Stimulated activated CD4-positive, alpha-beta T cell treated with anti-CD3 and anti-CD28 coated beads, Interleukin-15, amount 100 ng/mL, for 24 hours (primary cell): ENCODE data around the gene DUSP18.
"Not testable (repeated sequence)": the region's sequence is repeated elsewhere in the genome, so short reads cannot be mapped to it uniquely, and the experiment has no call there.

Experiments
- DNase-seq: peaks from one replicate; pipeline ENCODE4 v3.0.0-alpha.2; 2020

Gene DUSP18

GRCh38 chr22:30636226-30637077, 31.2 kb downstream of the DUSP18 start:
- DNase-seq: peak; percentile 33

GRCh38 chr22:30635273-30636225, 32.1 kb downstream of the DUSP18 start, which contains the start of gene SLC35E4:
Gene SLC35E4, plus strand, starts transcription at chr22:30635781. Its CDS starts 670 bp downstream, at chr22:30636451.
- peak; percentile 96 for DNase-seq

DNA sequence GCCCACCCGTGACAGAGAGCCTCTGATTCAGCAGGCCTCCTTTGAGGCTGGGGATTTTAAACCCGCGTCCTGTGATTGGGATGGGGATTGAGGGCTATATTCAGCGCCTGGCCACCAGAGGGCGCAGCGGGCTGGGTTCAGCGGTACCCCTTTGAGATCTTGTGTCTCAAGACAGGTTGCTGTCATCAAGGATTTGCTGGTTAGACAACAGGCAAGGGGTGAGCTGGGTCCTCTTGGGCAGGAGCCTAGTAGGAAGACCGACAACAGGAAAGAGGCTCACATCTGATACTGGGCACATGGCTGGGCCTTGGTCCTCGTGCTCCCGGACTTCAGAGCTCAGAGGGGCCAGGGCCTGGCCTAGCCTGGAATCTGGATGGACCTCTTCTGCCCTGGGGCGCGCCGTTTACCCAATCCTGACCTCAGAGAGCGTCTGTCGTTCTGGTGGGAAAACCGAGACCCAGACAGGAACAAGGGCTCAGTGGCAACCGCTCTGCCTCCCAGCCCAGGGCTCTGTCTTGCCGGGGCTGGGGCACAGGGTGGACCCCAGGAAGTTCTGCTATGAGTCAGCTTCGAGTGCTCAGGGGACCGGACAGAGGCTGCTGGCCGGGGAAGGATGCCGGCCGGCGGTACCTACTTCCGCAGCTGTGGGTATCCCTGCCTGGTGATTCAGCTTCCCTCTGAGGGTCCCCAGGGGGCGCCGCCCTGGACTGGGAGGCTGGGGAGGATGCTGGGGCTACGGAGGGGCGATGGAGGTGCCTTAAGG, 33.0 kb downstream of the DUSP18 start:
- peak; percentile 93 for DNase-seq

- DNase-seq: not testable (repeated sequence)
These were observed 36.2 kb downstream of the DUSP18 start for GRCh38 chr22:30631469-30631868.

- DNase-seq: no peak
These were observed 39.2 kb downstream of the DUSP18 start for GRCh38 chr22:30628491-30628890.

DNA sequence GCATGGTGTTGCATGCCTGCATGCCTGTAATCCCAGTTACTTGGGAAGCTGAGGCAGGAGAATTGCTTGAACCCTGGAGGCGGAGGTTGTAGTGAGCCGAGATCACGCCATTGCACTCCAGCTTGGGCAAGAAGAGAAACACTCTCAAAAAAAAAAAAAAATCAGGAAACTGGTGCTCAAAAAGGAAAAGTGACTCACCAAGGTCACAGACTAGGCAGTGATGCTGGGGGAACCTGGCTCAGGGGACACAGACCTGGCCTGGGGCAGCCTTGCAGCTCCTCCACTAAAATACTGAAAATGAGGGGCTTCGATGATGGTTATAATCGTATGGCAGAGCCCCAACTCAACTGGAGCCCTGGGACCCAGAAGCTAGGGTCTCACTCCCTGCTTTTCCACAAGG, 40.2 kb downstream of the DUSP18 start:
- no peak for DNase-seq

DNA sequence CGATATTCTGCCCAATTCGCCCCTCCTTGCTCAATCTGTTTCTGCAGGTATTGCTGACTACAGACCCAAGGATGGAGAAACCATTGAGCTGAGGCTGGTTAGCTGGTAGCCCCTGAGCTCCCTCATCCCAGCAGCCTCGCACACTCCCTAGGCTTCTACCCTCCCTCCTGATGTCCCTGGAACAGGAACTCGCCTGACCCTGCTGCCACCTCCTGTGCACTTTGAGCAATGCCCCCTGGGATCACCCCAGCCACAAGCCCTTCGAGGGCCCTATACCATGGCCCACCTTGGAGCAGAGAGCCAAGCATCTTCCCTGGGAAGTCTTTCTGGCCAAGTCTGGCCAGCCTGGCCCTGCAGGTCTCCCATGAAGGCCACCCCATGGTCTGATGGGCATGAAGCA, 41.3 kb downstream of the DUSP18 start:
- DNase-seq: no peak

DNA sequence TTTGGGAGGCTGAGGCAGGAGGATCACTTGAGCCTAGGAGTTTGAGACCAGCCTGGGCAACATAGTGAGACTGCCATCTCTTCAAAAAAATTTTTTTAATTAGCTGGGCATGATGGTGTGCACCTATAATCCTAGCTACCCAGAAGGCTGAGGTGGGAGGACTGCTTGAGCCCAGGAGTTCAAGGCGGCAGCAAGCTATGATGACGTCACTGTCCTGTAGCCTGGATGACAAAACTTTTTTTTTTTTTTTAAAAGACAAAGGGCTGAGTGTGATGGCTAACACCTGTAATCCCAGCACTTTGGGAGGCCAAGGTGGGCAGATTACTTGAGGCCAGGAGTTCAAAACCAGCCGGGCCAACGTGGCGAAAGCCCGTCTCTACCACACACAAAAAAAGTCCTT, 47.8 kb downstream of the DUSP18 start:
- not testable (repeated sequence) for DNase-seq

- no peak for DNase-seq
These were observed 49.9 kb downstream of the DUSP18 start for GRCh38 chr22:30617819-30618218.

GRCh38 chr22:30615543-30615954, 52.1 kb downstream of the DUSP18 start:
- no peak for DNase-seq

GRCh38 chr22:30614879-30615278, 52.8 kb downstream of the DUSP18 start:
- no peak for DNase-seq

- no peak for DNase-seq
These were observed 53.4 kb downstream of the DUSP18 start for GRCh38 chr22:30614268-30614667.

GRCh38 chr22:30612789-30613188, 54.9 kb downstream of the DUSP18 start:
- no peak for DNase-seq
